Astrocyte (in vitro differentiated cells and primary cell): ENCODE measurements around the gene FAM3A.

Experiments
- EZH2 ChIP-seq: IDR thresholded peaks from 2 replicates; pipeline ENCODE4 v1.6.1; 2012; ENCODE audit warnings: mild to moderate bottlenecking, low read length, inconsistent platforms; ENCODE audit not compliant: insufficient read depth
- TF ChIP-seq, protein P1 (sequence below): IDR thresholded peaks from 2 replicates; pipeline ENCODE4 v1.5.1; 2011; ENCODE audit warnings: low read depth, mild to moderate bottlenecking, inconsistent platforms, low read length, moderate library complexity; ENCODE audit not compliant: insufficient read depth

DNA sequence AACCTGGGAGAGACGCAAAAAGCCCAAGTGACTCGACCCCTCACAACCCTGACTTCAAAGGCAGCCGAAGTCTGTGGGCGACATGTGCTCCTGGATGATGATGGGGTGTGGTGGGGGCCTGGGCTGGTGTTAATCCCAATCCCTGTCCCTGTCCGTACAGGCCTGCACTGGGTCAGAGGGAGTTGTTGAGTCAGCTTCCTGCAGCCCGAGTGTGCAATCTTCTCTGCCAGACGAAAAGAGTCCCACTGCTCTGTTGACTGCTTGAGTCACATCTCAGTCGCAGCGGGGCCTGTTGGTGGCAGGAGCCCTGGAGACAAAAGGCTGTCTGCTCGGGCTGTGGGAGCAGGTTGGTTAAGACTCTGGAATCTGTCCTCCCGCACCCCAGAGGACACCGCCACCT is 10.3 kb downstream of the FAM3A start:
- TF ChIP-seq, protein P1, sequence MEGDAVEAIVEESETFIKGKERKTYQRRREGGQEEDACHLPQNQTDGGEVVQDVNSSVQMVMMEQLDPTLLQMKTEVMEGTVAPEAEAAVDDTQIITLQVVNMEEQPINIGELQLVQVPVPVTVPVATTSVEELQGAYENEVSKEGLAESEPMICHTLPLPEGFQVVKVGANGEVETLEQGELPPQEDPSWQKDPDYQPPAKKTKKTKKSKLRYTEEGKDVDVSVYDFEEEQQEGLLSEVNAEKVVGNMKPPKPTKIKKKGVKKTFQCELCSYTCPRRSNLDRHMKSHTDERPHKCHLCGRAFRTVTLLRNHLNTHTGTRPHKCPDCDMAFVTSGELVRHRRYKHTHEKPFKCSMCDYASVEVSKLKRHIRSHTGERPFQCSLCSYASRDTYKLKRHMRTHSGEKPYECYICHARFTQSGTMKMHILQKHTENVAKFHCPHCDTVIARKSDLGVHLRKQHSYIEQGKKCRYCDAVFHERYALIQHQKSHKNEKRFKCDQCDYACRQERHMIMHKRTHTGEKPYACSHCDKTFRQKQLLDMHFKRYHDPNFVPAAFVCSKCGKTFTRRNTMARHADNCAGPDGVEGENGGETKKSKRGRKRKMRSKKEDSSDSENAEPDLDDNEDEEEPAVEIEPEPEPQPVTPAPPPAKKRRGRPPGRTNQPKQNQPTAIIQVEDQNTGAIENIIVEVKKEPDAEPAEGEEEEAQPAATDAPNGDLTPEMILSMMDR = no peak
- TF ChIP-seq EZH2 = no peak
